ENCODE results near the gene RBBP7.

DNA sequence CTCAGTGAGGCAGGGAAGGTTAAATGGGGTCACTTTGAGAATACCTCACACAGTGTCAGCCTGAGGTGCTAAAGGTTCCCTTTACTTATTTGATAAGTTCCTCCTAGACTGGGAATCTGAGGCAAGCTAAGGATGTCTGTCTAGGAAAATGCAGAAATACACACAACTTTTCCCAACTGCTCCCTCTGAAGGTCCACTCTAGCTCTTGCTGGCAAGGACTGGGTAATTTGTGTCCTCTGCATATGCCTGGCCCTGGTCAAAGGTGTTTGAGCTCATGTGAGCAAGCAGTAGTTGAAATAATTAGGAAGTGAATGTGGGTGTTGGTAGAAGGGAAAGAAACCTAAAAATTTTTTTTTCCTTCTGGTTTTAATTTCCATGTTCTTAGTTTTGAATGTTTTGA is 62.6 kb downstream of the RBBP7 start:
- TF ChIP-seq, protein P1, sequence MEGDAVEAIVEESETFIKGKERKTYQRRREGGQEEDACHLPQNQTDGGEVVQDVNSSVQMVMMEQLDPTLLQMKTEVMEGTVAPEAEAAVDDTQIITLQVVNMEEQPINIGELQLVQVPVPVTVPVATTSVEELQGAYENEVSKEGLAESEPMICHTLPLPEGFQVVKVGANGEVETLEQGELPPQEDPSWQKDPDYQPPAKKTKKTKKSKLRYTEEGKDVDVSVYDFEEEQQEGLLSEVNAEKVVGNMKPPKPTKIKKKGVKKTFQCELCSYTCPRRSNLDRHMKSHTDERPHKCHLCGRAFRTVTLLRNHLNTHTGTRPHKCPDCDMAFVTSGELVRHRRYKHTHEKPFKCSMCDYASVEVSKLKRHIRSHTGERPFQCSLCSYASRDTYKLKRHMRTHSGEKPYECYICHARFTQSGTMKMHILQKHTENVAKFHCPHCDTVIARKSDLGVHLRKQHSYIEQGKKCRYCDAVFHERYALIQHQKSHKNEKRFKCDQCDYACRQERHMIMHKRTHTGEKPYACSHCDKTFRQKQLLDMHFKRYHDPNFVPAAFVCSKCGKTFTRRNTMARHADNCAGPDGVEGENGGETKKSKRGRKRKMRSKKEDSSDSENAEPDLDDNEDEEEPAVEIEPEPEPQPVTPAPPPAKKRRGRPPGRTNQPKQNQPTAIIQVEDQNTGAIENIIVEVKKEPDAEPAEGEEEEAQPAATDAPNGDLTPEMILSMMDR (IDR thresholded peaks at IDR 0.05), result peak in 1 of 3 experiments; percentile 12
- TF ChIP-seq POLR2A (IDR thresholded peaks at IDR 0.05), result no peak
